Ramos (cell line): Measurements from ENCODE around the gene CANX.

Source experiments
- in situ Hi-C: fragments of 300-500 bp; cut with MboI; formaldehyde crosslinking; loops from one replicate; pipeline ENCODE4 v1.14.3; 2022; ENCODE audit warnings: low sequenced_read_pairs; ENCODE audit not compliant: unreplicated experiment

The CANX gene

DNA sequence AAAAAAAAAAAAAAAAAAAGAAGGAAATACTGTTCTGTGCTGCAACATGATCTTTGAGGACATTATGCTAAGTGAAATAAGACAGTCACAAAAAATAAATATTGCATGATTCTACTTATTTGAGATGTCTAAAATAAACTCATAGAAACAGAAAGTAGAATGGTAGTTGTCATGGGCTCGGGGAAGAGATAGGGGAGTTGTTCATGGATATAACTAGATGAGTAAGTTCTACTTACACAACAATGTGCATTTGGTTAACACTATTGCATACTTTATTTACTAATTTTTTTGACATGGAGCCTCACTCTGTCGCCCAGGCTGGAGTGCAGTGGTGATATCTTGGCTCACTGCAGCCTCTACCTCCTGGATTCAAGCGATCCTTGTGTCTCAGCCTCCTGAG is 49.0 kb downstream of the CANX start:
- in situ Hi-C loops = no loop called here

GRCh38 chr5:179749857-179750508 is 51.2 kb downstream of the CANX start:
- in situ Hi-C loops = no loop called here

- in situ Hi-C loops = no loop called here
Measured at GRCh38 chr5:179753971-179754370, 55.2 kb downstream of the CANX start.

DNA sequence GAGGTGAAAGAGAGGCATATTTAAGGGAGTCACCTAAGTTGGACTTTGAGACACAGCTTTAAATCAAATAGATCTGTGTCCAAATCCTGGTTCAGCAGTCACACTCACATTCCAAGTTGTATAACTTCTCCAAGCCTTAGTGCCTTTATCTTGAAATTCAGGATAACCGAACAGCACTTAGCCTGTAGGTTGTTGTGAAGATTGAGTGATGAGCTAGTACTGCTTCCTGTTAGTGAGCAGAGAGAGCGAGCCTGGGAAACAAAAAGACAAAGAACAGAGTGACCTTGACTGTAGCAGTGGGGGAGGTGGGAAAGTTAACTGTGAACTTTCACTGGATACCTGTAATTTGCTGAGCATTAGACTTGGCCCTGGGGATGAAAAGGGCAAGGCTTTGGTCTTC is 56.3 kb downstream of the CANX start:
- in situ Hi-C loops = no loop called here

DNA sequence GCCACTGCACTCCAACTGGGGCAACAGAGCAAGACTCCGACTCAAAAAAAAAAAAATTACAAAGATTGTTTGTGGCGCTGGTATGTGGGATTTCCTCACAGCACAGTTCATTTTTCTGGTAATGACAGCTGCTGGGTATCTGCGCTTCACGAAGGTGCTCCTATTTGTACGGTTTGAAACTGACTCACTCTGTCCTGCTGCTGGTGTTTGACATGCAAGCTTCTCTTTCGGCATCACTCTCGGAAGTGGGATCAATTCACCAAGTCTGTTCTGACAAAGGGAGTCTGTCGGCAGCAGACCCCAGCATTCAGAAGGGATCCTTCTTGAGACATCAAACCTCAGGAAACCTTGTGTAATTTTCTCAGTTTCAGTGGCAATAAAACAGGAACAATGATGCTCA is 60.2 kb downstream of the CANX start:
- in situ Hi-C loops = no loop called here

DNA sequence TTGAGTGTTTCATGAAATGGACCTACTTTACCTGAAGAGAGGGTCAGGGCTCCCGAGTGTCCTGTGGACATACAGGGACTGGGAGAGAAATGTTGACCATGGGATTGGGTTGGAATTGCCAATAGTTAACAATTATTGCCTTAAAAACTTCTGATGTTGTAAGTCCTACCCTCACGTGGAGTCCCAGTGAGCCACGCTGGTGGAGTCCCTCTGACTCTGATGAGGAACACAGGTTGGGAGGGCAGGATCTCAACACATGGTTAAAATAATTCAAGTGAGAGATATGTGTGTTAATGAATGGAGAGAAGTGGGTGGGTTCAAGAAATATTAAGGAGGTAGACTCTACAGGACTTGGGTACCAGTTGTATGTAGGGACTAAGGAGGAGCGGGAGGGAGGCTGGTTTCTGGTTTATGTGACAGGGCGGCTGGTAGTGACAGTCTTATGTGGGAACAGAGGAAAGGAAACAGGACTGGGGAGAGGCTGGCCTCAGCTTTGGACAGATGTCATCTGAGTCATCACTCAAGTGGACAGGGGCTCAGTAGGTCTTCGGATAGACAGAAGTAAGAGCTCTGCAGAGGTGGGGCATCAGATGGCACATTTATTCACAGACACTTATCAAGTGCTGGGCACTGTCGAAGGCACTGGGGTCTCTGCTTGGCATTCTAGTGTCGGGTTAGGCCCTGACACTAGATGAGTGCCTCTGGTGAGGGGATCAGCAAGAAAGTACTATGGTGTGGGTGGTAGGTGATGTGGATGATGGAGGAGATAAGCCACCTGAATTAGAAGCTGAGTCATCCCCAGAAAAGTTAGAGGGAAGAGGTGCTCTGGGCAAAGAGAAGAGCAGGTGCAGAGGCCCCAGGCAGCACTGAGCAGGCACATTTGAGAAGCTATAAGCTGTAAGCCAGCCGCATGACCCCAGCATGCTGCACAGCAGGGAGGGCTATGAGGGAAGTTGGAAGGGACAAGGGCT is 61.1 kb downstream of the CANX start:
- in situ Hi-C loops = no loop called here

DNA sequence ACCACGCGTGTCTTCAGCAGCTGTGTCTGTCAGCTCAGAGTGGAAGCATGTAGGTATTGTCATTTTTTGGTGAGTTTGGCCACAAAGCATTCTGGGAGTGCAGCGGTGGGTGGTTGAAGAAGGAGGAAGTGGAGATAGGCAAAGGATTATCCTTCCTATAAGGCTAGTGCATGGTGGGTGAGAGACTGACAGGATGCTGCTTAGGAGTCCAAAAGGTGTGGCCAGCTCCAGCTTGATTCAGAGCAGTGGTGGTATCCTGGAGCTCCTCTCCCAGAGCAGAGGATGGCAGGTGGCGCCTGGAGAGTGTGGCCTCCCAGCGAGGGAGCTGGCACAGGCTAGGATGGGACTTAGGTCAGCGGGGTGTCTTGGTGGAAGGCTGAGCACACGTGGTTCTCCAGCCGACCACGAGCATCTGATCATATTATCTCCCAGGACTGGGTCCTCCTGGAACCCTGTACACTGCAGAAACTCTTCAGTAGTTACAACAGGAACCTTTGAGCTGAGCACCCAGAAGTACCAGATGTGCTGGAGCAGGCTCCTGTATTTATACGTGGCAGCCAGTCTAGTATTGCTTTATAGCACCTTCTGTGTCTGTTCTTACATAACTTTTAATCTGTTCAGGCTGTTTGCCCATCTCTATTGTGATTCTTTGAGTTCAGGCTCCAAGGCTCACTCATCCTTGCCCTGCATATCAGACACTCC is 63.5 kb downstream of the CANX start:
- in situ Hi-C loops = no loop called here

GRCh38 chr5:179762781-179763176 is 64.0 kb downstream of the CANX start:
- in situ Hi-C loops = no loop called here

GRCh38 chr5:179763215-179763945 is 64.6 kb downstream of the CANX start:
- in situ Hi-C loops = no loop called here

DNA sequence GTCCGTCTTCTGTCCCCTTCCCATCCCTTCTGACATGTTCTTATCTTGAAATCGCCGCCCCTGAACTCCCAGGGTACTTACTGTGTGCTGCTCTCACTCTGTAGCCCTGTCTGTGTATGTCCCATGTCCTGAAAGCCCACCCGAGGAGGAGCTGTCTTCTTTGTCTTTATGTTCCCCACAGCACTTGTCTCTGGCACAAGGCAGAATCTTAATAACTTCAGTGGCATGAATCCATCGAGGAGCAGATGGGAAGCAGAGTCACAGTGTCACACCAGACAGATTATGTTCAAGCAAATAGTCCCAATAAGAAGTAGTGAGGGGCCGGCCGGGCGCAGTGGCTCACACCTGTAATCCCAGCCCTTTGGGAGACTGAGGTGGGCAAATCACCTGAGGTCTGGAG is 65.3 kb downstream of the CANX start:
- in situ Hi-C loops = no loop called here

GRCh38 chr5:179765400-179765799 is 66.6 kb downstream of the CANX start:
- in situ Hi-C loops = no loop called here

- in situ Hi-C loops = no loop called here
Measured at GRCh38 chr5:179766021-179766725, 67.4 kb downstream of the CANX start.

DNA sequence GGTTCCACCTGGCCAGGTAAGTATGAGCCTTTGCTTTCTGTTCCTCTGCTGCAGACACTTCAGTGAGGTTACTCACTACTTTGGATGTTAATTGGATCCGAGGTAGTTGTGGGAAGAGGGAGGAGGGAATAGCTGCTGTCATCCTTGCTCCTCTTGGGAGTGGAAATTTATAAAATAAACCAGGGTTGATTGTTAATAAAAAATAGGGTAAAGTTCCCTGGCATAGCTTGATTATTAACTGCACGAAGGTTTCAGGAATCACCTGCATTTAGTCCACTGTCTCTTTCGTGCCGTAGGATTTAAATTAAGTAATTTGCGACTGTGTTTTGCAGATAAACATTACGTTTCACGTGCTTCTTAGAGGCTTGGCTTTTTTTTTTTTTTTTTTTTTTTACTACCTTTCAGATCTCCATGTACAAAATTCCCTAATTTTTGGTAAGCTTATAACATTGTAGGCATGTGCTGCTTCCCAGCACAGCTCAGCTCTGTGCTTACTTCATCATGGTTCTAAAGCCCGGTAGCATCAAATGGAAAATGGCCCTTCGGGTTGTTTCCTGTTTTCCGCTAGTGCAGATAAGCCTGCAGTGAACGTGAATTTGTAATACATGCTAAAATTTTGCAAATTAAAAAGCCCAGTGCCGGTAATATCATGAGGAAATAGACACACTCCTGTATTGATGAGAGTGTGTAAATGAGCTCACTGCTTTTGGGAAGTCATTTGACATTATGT is 68.1 kb downstream of the CANX start:
- in situ Hi-C loops = no loop called here

DNA sequence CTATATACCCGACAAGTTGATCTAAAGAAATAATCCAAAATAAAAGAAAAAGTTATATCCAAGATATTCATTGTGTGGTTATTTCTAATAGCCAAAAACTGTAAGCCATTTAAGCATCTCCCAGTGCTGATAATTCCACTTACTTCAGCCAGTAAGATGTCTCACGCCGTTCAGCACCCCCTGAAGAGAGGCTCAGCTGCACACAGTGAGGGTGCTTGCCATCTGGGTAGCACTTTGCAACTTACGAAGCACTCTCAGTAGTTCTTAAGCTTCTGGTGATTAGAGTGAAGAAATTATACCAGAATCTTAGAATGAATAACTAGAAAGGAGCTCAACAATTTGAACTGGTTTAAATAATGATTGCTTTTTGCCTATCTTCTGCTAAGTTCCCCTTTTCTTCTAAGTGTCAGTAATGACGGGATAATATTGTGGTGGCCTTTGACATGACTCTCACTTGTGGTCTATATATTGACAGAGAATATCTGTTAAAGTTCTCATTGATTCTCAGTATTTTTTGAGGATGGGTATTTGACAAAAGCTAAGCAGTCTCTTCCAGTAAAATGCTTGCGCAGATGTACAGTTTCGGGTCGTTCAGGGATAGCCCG is 68.8 kb downstream of the CANX start:
- in situ Hi-C loops = no loop called here

DNA sequence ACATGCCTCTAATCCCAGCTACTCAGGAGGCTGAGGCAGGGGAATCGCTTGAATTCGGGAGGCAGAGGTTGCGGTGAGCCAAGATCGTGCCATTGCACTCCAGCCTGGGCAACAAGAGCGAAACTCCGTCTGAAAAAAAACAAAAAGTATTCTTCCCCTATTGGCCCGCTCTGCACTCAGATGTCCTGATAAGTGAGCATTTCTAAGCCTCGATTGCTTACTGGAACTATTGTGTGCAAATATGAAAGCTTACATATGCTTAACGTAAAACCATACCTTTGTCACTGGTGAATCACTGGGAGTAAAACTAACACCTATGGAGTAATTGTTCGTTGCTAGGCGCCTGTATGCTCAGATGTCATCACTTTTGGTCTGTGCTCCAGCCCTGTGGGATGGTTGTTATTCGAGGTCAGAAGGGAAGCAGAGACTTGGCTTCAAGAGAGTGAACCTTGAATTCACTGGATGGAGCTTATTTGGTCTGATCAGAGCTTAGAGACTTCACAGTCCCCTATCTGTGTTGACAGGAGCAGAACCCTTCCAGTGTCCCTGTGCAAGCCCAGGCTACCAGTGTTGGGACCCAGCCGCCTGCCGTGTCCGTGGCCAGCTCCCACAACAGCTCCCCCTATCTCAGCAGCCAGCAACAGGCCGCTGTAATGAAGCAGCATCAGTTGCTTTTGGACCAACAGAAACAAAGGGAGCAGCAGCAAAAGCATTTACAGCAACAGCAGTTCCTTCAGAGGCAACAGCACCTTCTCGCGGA is 69.7 kb downstream of the CANX start:
- in situ Hi-C loops = no loop called here

- in situ Hi-C loops = no loop called here
Measured at GRCh38 chr5:179769271-179769670, 70.5 kb downstream of the CANX start.

DNA sequence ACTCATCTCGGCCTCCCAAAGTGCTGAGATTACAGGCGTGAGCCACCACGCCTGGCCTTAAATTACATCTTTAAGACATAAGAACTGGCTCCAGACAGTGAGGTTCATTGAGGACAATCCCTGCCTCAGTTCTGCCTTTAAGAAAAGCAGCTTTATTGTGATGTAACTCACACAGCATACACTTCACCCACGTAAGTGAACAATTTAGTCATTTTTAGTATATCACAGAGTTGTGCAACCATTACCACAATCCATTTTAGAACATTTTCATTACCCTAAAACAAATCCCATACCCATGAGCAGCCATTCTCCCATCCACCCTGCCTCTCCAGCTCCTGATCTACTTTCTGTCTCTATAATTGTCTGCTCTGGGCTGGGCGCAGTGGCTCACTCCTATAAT is 71.0 kb downstream of the CANX start:
- in situ Hi-C loops = no loop called here

DNA sequence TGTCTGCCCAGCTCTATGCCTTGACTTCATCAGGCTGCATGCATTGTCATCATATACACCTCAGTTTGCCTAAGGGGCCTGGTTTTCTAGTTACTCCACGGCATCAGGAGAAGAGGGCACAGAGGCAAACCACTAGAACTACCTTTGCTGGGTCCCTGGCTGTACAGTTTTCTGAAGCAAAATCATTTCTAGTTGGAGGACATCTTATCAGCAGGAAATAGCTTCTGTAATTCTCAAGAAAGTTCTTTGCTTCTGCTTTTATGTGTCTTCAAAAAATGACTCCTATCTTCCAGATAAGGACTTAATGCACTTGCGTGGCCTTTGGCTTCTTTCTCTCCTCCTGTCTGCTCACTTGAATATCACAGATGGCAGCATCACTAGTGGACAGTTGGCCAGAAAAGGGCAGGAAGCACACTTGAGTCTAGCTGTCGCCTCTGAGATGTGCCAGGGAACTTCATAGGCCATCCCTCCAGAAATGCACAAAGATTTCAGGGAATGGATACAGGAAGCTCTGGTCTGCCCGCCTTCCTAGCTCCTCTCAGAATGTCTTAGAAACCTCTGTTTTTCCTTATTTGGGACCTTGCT is 72.6 kb downstream of the CANX start:
- in situ Hi-C loops = no loop called here
